ENCODE measurements around the gene RABAC1. TPM values are rescaled to one million over a fixed set of nuclear protein-coding genes. Genes with fewer than 3 reads are reported as not detected.

Gene RABAC1
- total RNA-seq, 1 experiment from 2014 or later: 69.1 TPM

- H3K27me3 ChIP-seq (ENCODE audit: control insufficient read depth, insufficient read depth, low read length): no peaks in the 10 kb centered on the region
- TF ChIP-seq, protein P1, sequence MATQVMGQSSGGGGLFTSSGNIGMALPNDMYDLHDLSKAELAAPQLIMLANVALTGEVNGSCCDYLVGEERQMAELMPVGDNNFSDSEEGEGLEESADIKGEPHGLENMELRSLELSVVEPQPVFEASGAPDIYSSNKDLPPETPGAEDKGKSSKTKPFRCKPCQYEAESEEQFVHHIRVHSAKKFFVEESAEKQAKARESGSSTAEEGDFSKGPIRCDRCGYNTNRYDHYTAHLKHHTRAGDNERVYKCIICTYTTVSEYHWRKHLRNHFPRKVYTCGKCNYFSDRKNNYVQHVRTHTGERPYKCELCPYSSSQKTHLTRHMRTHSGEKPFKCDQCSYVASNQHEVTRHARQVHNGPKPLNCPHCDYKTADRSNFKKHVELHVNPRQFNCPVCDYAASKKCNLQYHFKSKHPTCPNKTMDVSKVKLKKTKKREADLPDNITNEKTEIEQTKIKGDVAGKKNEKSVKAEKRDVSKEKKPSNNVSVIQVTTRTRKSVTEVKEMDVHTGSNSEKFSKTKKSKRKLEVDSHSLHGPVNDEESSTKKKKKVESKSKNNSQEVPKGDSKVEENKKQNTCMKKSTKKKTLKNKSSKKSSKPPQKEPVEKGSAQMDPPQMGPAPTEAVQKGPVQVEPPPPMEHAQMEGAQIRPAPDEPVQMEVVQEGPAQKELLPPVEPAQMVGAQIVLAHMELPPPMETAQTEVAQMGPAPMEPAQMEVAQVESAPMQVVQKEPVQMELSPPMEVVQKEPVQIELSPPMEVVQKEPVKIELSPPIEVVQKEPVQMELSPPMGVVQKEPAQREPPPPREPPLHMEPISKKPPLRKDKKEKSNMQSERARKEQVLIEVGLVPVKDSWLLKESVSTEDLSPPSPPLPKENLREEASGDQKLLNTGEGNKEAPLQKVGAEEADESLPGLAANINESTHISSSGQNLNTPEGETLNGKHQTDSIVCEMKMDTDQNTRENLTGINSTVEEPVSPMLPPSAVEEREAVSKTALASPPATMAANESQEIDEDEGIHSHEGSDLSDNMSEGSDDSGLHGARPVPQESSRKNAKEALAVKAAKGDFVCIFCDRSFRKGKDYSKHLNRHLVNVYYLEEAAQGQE (IDR thresholded peaks at IDR 0.05; ENCODE audit: insufficient read depth in 1 of 2, low read depth in 2 of 2, low read length in 1 of 2): no peak
- no peak for TF ChIP-seq TCF7L2 (IDR thresholded peaks at IDR 0.05; ENCODE audit: low read depth, low read length)
- TF ChIP-seq, protein P2, sequence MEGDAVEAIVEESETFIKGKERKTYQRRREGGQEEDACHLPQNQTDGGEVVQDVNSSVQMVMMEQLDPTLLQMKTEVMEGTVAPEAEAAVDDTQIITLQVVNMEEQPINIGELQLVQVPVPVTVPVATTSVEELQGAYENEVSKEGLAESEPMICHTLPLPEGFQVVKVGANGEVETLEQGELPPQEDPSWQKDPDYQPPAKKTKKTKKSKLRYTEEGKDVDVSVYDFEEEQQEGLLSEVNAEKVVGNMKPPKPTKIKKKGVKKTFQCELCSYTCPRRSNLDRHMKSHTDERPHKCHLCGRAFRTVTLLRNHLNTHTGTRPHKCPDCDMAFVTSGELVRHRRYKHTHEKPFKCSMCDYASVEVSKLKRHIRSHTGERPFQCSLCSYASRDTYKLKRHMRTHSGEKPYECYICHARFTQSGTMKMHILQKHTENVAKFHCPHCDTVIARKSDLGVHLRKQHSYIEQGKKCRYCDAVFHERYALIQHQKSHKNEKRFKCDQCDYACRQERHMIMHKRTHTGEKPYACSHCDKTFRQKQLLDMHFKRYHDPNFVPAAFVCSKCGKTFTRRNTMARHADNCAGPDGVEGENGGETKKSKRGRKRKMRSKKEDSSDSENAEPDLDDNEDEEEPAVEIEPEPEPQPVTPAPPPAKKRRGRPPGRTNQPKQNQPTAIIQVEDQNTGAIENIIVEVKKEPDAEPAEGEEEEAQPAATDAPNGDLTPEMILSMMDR (IDR thresholded peaks at IDR 0.05): no peak
- TF ChIP-seq POLR2AphosphoS5 (IDR thresholded peaks at IDR 0.05; ENCODE audit: low read depth, low read length): no peak
- no peak for TF ChIP-seq SIN3A (IDR thresholded peaks at IDR 0.05; ENCODE audit: borderline replicate concordance, insufficient read depth, low read depth, low read length)
- ChIA-PET CTCF (no interaction called here), POLR2A (no interaction called here)
- DNase-seq (ENCODE audit: low read depth, low spot score): no peak
- ATAC-seq: no peak
- no TSS peak for BruUV-seq (replicated peaks)
- no peak overlapping the region for H3K27ac ChIP-seq (ENCODE audit: low read length)
- H3K36me3 ChIP-seq (ENCODE audit: control insufficient read depth, insufficient read depth, low read length): no peaks in the 10 kb centered on the region
- no peaks in the 10 kb centered on the region for H3K4me1 ChIP-seq (ENCODE audit: control insufficient read depth, insufficient read depth, low read length)
- intact Hi-C loops (cut with micrococcal nuclease; ENCODE audit: unreplicated experiment) (no loop called here), in situ Hi-C loops (cut with HindIII; ENCODE audit: low pct_unique_long_range_greater_than_20kb, low sequenced_read_pairs) (no loop called here)
- no peak overlapping the region for H3K4me3 ChIP-seq (ENCODE audit: low read depth in 2 of 2, low read length in 2 of 2)
- no peaks in the 10 kb centered on the region for H3K9me3 ChIP-seq (ENCODE audit: control insufficient read depth, insufficient read depth, low read depth, low read length)
These were observed 10.8 kb upstream of the RABAC1 start for GRCh38 chr19:41969772-41970458.

GRCh38 chr19:41968751-41969595 lies 9.9 kb upstream of the RABAC1 start:
- H3K9me3 ChIP-seq (ENCODE audit: control insufficient read depth, insufficient read depth, low read depth, low read length): no peaks in the 10 kb centered on the region
- no peaks in the 10 kb centered on the region for H3K27me3 ChIP-seq (ENCODE audit: control insufficient read depth, insufficient read depth, low read length)
- in situ Hi-C loops (cut with HindIII; ENCODE audit: low pct_unique_long_range_greater_than_20kb, low sequenced_read_pairs): no loop called here
- H3K27ac ChIP-seq (ENCODE audit: low read length): no peak overlapping the region
- CTCF ChIA-PET: no interaction called here
- DNase-seq (ENCODE audit: low read depth, low spot score): no peak
- BruUV-seq (replicated peaks): no TSS peak
- no peak for TF ChIP-seq SIN3A (IDR thresholded peaks at IDR 0.05; ENCODE audit: borderline replicate concordance, insufficient read depth, low read depth, low read length)
- no peak for TF ChIP-seq TCF7L2 (IDR thresholded peaks at IDR 0.05; ENCODE audit: low read depth, low read length)
- no peak for TF ChIP-seq POLR2AphosphoS5 (IDR thresholded peaks at IDR 0.05; ENCODE audit: low read depth, low read length)
- TF ChIP-seq, protein P2 (IDR thresholded peaks at IDR 0.05): no peak
- TF ChIP-seq, protein P1 (IDR thresholded peaks at IDR 0.05; ENCODE audit: insufficient read depth in 1 of 2, low read depth in 2 of 2, low read length in 1 of 2): no peak
- POLR2A ChIA-PET: interaction anchor here (0.6 kb wide), 1 partner anchor 155 kb away, joined by 8 read pairs; no protein-coding TSS in a partner anchor
- H3K4me1 ChIP-seq (ENCODE audit: control insufficient read depth, insufficient read depth, low read length): no peaks in the 10 kb centered on the region
- no peaks in the 10 kb centered on the region for H3K36me3 ChIP-seq (ENCODE audit: control insufficient read depth, insufficient read depth, low read length)
- H3K4me3 ChIP-seq (ENCODE audit: low read depth in 2 of 2, low read length in 2 of 2): no peak overlapping the region
- intact Hi-C loops (cut with micrococcal nuclease; ENCODE audit: unreplicated experiment): no loop called here
- no peak for ATAC-seq
